GM12874 (cell line): ENCODE measurements around the gene AP3B2.

Experiments used
- CTCF ChIP-seq: IDR thresholded peaks from 2 replicates; pipeline ENCODE4 v1.5.1; 2011; ENCODE audit warnings: low read depth, mild to moderate bottlenecking, control low read depth, low read length, moderate library complexity; ENCODE audit not compliant: insufficient read depth

AP3B2 gene

GRCh38 chr15:82647835-82648256 lies 61.8 kb downstream of the AP3B2 start:
- TF ChIP-seq CTCF, result no peak

- TF ChIP-seq CTCF, result peak; percentile 29
Measured at GRCh38 chr15:82647045-82647834, 62.4 kb downstream of the AP3B2 start, which contains the start of gene CPEB1. CPEB1 (minus strand) TSS chr15:82647363; CDS start chr15:82628459, 18,904 bp downstream.

- no peak for TF ChIP-seq CTCF
Measured at GRCh38 chr15:82646250-82647044, 63.2 kb downstream of the AP3B2 start.

GRCh38 chr15:82643992-82644391 lies 65.7 kb downstream of the AP3B2 start:
- no peak for TF ChIP-seq CTCF

- no peak for TF ChIP-seq CTCF
Measured at GRCh38 chr15:82642656-82643055, 67.0 kb downstream of the AP3B2 start.

GRCh38 chr15:82641129-82641798 lies 68.4 kb downstream of the AP3B2 start:
- TF ChIP-seq CTCF, result no peak

GRCh38 chr15:82640672-82641071 lies 69.0 kb downstream of the AP3B2 start:
- TF ChIP-seq CTCF, result no peak
